Keratinocyte (primary cell): Measurements from ENCODE around the gene MAPK8. TPM values are rescaled to one million over a fixed set of nuclear protein-coding genes. Genes with fewer than 3 reads are reported as not detected.

Source experiments
- DNase-seq: peaks from one replicate; pipeline ENCODE4 v3.0.0-alpha.2; 2011; ENCODE audit warnings: low read depth, missing footprints, low spot score
- FAIRE-seq: peaks from 2 replicates; lab custom pipeline; 2011; peaks lifted over from hg19 to GRCh38; lab: Jason Lieb, UNC
- H2AFZ ChIP-seq: 2 replicates; pipeline ENCODE4 v1.6.0; 2012; ENCODE audit warnings: low read length, control low read depth, inconsistent platforms; ENCODE audit not compliant: control insufficient read depth
- H3K27ac ChIP-seq: 2 replicates; pipeline ENCODE4 v1.5.1; 2011; ENCODE audit warnings: low read length; ENCODE audit not compliant: control insufficient read depth, insufficient read depth
- H3K27me3 ChIP-seq: 3 replicates; pipeline ENCODE4 v1.6.0; 2011; ENCODE audit warnings: low read length; ENCODE audit not compliant: control insufficient read depth, insufficient read depth; ENCODE audit errors: extremely low read depth
- H3K36me3 ChIP-seq, 2 experiments: 2 replicates in 1 of 2; 3 replicates in 1 of 2; pipeline ENCODE4 v1.5.1; 2011; ENCODE audit warnings: low read length in 2 of 2, mild to moderate bottlenecking in 1 of 2; ENCODE audit not compliant: control insufficient read depth in 2 of 2, insufficient read depth in 2 of 2; ENCODE audit errors: extremely low read depth in 1 of 2
- H3K4me1 ChIP-seq: 3 replicates; pipeline ENCODE4 v1.5.1; 2011; ENCODE audit warnings: low read length; ENCODE audit not compliant: control insufficient read depth, insufficient read depth; ENCODE audit errors: extremely low read depth
- H3K4me2 ChIP-seq: 3 replicates; pipeline ENCODE4 v1.6.0; 2011; ENCODE audit warnings: low read depth, low read length; ENCODE audit not compliant: control insufficient read depth, insufficient read depth; ENCODE audit errors: extremely low read depth
- H3K4me3 ChIP-seq, 3 experiments: fragments of 200-600 bp in 1 of 3; sonication (generic) in 1 of 3; 2 replicates in 2 of 3; 3 replicates in 1 of 3; pipeline ENCODE4 v1.5.1; 2011 to 2016; ENCODE audit warnings: low read length in 3 of 3, mild to moderate bottlenecking in 3 of 3, control low read depth in 2 of 3, inconsistent platforms in 1 of 3, low read depth in 1 of 3, mixed read lengths in 1 of 3, mixed run types in 1 of 3, moderate library complexity in 1 of 3; ENCODE audit not compliant: control insufficient read depth in 2 of 3, insufficient read depth in 2 of 3; ENCODE audit errors: extremely low read depth in 1 of 3
- H3K79me2 ChIP-seq: 2 replicates; pipeline ENCODE4 v1.6.0; 2012; ENCODE audit warnings: low read length; ENCODE audit not compliant: control insufficient read depth, insufficient read depth
- H3K9ac ChIP-seq: 3 replicates; pipeline ENCODE4 v1.6.0; 2011; ENCODE audit warnings: low read length; ENCODE audit not compliant: control insufficient read depth, insufficient read depth; ENCODE audit errors: extremely low read depth
- H3K9me1 ChIP-seq: 3 replicates; pipeline ENCODE4 v1.6.0; 2011; ENCODE audit warnings: low read length; ENCODE audit not compliant: control insufficient read depth, insufficient read depth; ENCODE audit errors: extremely low read depth
- H3K9me3 ChIP-seq: 2 replicates; pipeline ENCODE4 v1.5.1; 2012; ENCODE audit warnings: low read depth, low read length; ENCODE audit not compliant: control insufficient read depth
- H4K20me1 ChIP-seq: 3 replicates; pipeline ENCODE4 v1.6.0; 2011; ENCODE audit warnings: low read length; ENCODE audit not compliant: control insufficient read depth, insufficient read depth; ENCODE audit errors: extremely low read depth
- CTCF ChIP-seq, 3 experiments: IDR thresholded peaks in 1 of 3; conservative IDR thresholded peaks in 1 of 3; optimal IDR thresholded peaks in 1 of 3; 2 replicates in 2 of 3; 3 replicates in 1 of 3; pipeline versions ENCODE3 to v1.5.1; 2011; ENCODE audit warnings: low read length in 3 of 3, mild to moderate bottlenecking in 3 of 3, moderate library complexity in 2 of 3, control low read depth in 1 of 3, inconsistent platforms in 1 of 3; ENCODE audit not compliant: insufficient read depth in 2 of 3; ENCODE audit errors: extremely low read depth in 1 of 3
- EZH2 ChIP-seq: IDR thresholded peaks from one replicate; pipeline ENCODE4 v1.6.1; 2012; ENCODE audit warnings: inconsistent platforms, mild to moderate bottlenecking, low read length, moderate library complexity
- dilution Hi-C: fragments of 300-500 bp; cut with MboI; formaldehyde crosslinking; loops from one replicate; pipeline ENCODE4 v1.7.0; 2020; ENCODE audit warnings: low sequenced_read_pairs; ENCODE audit not compliant: extremely low pct_ligation_motif_present
- polyA plus RNA-seq, 5 experiments: library from polyadenylated mRNA; depleted of rRNA in 3 of 5; stranded (reverse) in 3 of 5; stranded (forward) in 1 of 5; unstranded in 1 of 5; fragments of >200 nt; gene quantifications; 1 replicate in 1 of 5; 2 replicates in 3 of 5; 3 replicates in 1 of 5; pipeline versions ENCODE4 v1.2.1 to v1.2.3, GENCODE V29; 2011 to 2012; ENCODE audit warnings: missing spikeins in 2 of 5, low read depth in 1 of 5, low replicate concordance in 1 of 5

MAPK8 gene
- polyA plus RNA-seq, 1 donor (not counting 4 experiments of a cell fraction or from before 2014, with no cell fraction given), result 39.8 TPM

DNA sequence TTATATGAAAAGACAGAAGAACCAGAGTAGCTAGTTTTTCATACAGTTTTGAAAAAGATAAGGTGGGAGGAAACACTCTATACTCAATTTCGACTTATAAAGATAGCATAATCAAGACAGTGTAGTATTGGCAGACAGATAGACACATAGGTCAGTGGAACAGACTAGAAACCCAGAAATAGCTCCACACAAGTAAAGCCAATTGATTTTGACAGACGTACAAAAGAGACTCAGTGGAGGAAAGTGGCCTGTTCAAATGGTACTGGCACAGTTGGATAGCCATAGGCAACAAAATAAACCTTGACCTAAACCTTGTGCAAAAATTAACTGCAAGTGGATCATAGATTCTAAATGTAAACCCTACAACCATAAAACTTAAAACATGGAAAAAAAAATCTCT lies 46.8 kb downstream of the MAPK8 start:
- Histone ChIP-seq H3K9me3 (no peaks in the 10 kb centered on the region), H2AFZ (no peak overlapping the region), H3K9ac (no peak overlapping the region), H3K79me2 (peaks cover 2% of the 10 kb centered on the region), H3K4me1 (no peaks in the 10 kb centered on the region), H3K9me1 (no peaks in the 10 kb centered on the region), H3K27ac (no peak overlapping the region), H3K4me2 (no peak overlapping the region), H3K4me3 (no peak overlapping the region), H3K36me3 (no peaks in the 10 kb centered on the region), H3K27me3 (no peaks in the 10 kb centered on the region), H4K20me1 (no peaks in the 10 kb centered on the region)
- DNase-seq, result no peak
- FAIRE-seq, result no peak
- TF ChIP-seq CTCF (optimal IDR thresholded peaks at IDR 0.05 in 1 of 3, IDR thresholded peaks at IDR 0.05 in 1 of 3, conservative IDR thresholded peaks at IDR 0.05 in 1 of 3; ENCODE audit: extremely low read depth in 1 of 3, insufficient read depth in 2 of 3, low read length in 3 of 3) (no peak), EZH2 (no peak)
- dilution Hi-C loops, result no loop called here

GRCh38 chr10:48357631-48358030 lies 51.2 kb downstream of the MAPK8 start:
- H3K4me1 ChIP-seq, result no peaks in the 10 kb centered on the region
- H3K9me1 ChIP-seq, result no peaks in the 10 kb centered on the region
- H3K9me3 ChIP-seq, result no peaks in the 10 kb centered on the region
- TF ChIP-seq EZH2, result no peak
- TF ChIP-seq CTCF (optimal IDR thresholded peaks at IDR 0.05 in 1 of 3, IDR thresholded peaks at IDR 0.05 in 1 of 3, conservative IDR thresholded peaks at IDR 0.05 in 1 of 3; ENCODE audit: extremely low read depth in 1 of 3, insufficient read depth in 2 of 3, low read length in 3 of 3), result no peak
- no peak for DNase-seq
- no peak overlapping the region for H3K27ac ChIP-seq
- H3K4me2 ChIP-seq, result no peak overlapping the region
- H3K79me2 ChIP-seq, result peaks cover 3% of the 10 kb centered on the region
- H4K20me1 ChIP-seq, result no peaks in the 10 kb centered on the region
- H3K27me3 ChIP-seq, result no peaks in the 10 kb centered on the region
- no peaks in the 10 kb centered on the region for H3K36me3 ChIP-seq
- no peak overlapping the region for H3K4me3 ChIP-seq
- dilution Hi-C loops, result no loop called here
- FAIRE-seq, result no peak
- H2AFZ ChIP-seq, result no peak overlapping the region
- no peak overlapping the region for H3K9ac ChIP-seq
